Measurements from ENCODE around the gene RYR2.

GRCh38 chr1:237655778-237656177 is 613.8 kb downstream of the RYR2 start:
- TF ChIP-seq BACH2 (CRISPR knock-in tag; IDR thresholded peaks at IDR 0.05; ENCODE audit: borderline replicate concordance) = no peak
- TF ChIP-seq ARNTL (CRISPR knock-in tag; IDR thresholded peaks at IDR 0.05; ENCODE audit: borderline replicate concordance, low read depth) = no peak
- TF ChIP-seq PATZ1 (CRISPR knock-in tag; IDR thresholded peaks at IDR 0.05; ENCODE audit: borderline replicate concordance) = no peak
- no peak for TF ChIP-seq OSR1 (CRISPR knock-in tag; IDR thresholded peaks at IDR 0.05)
- no peak for TF ChIP-seq CREB5 (CRISPR knock-in tag; IDR thresholded peaks at IDR 0.05; ENCODE audit: low read depth)
- TF ChIP-seq POU6F1 (CRISPR knock-in tag; IDR thresholded peaks at IDR 0.05; ENCODE audit: borderline replicate concordance, low read depth) = no peak
- TF ChIP-seq ZC3H10 (CRISPR knock-in tag; IDR thresholded peaks at IDR 0.05) = no peak
- no peak for TF ChIP-seq ZFP3 (CRISPR knock-in tag; IDR thresholded peaks at IDR 0.05)
